B cell (primary cell): ENCODE results near the gene ANP32A. TPM values are rescaled to one million over a fixed set of nuclear protein-coding genes. Genes with fewer than 3 reads are reported as not detected.

ENCODE experiments used
- ATAC-seq: fragments of 200-7000 bp; cut with Tn5 transposase; one replicate; pipeline ENCODE4 v1.10.0; 2021; ENCODE audit warnings: low read depth, mild to moderate bottlenecking, moderate number of reproducible peaks, moderate library complexity
- CTCF ChIA-PET: fragments of 350-600 bp; sonication (Branson Sonifier 250); formaldehyde crosslinking; loops from one replicate; lab custom pipeline; 2021; ENCODE audit warnings: antibody characterized with exemption, inconsistent platforms; lab: Charles Lee
- POLR2A ChIA-PET: fragments of 350-600 bp; sonication (Branson Sonifier 250); formaldehyde crosslinking; loops from one replicate; lab custom pipeline; 2021; ENCODE audit warnings: antibody characterized with exemption; lab: Charles Lee
- DNase-seq: peaks from one replicate; pipeline ENCODE4 v3.0.0; 2013
- H2AFZ ChIP-seq: 2 replicates; pipeline ENCODE4 v1.6.1; 2012; ENCODE audit warnings: mild to moderate bottlenecking, low read depth, low read length; ENCODE audit not compliant: insufficient read depth, poor library complexity, severe bottlenecking
- H3K27ac ChIP-seq, 2 donors: 1 replicate in 1 of 2; 2 replicates in 1 of 2; pipeline ENCODE4 v1.5.1; 2012 to 2013; ENCODE audit warnings: low read length in 2 of 2, mild to moderate bottlenecking in 2 of 2, moderate library complexity in 1 of 2
- H3K27me3 ChIP-seq, 4 experiments: fragments of 200-600 bp in 1 of 4; sonication (generic) in 1 of 4; replicated peaks in 1 of 4; 1 replicate in 2 of 4; 2 replicates in 2 of 4; pipeline versions ENCODE4 v1.6.1 to v1.7.0; 2013 to 2016; ENCODE audit warnings: low read length in 3 of 4, mild to moderate bottlenecking in 2 of 4, mixed read lengths in 1 of 4, moderate library complexity in 1 of 4; ENCODE audit not compliant: insufficient read depth in 4 of 4, control insufficient read depth in 3 of 4; ENCODE audit errors: control extremely low read depth in 1 of 4
- H3K36me3 ChIP-seq, 2 experiments: replicated peaks in 1 of 2; 1 replicate in 1 of 2; 2 replicates in 1 of 2; pipeline versions ENCODE4 v1.6.1 to v1.7.1; 2013; ENCODE audit warnings: low read length in 1 of 2; ENCODE audit not compliant: insufficient read depth in 2 of 2, control insufficient read depth in 1 of 2; ENCODE audit errors: control extremely low read depth in 1 of 2, extremely low read depth in 1 of 2
- H3K4me1 ChIP-seq, 2 donors: fragments of 200-600 bp in 1 of 2; sonication (generic) in 1 of 2; 1 replicate in 1 of 2; 2 replicates in 1 of 2; pipeline versions ENCODE4 v1.5.1 to v1.6.1; 2013 to 2017; ENCODE audit warnings: low read length in 2 of 2; ENCODE audit not compliant: control insufficient read depth in 2 of 2, insufficient read depth in 2 of 2
- H3K4me2 ChIP-seq: replicated peaks from 2 replicates; pipeline ENCODE3; 2012; ENCODE audit warnings: mild to moderate bottlenecking, low read depth, low read length; ENCODE audit not compliant: poor library complexity, severe bottlenecking
- H3K4me3 ChIP-seq, 5 experiments: fragments of 200-600 bp in 1 of 5; sonication (generic) in 1 of 5; 1 replicate in 3 of 5; 2 replicates in 2 of 5; pipeline versions ENCODE4 v1.5.1 to v1.7.0; 2011 to 2016; ENCODE audit warnings: low read length in 4 of 5, mild to moderate bottlenecking in 4 of 5, low read depth in 2 of 5, control low read depth in 1 of 5, moderate library complexity in 1 of 5; ENCODE audit not compliant: insufficient read depth in 1 of 5; ENCODE audit errors: control extremely low read depth in 1 of 5, extremely low read depth in 1 of 5
- H3K79me2 ChIP-seq: fragments of 200-600 bp; sonication (generic); one replicate; pipeline ENCODE4 v1.6.0; 2016; ENCODE audit warnings: low read length; ENCODE audit not compliant: control insufficient read depth, insufficient read depth
- H3K9ac ChIP-seq: fragments of 200-600 bp; sonication (generic); 2 replicates; pipeline ENCODE4 v1.6.1; 2017; ENCODE audit warnings: mild to moderate bottlenecking, low read length, moderate library complexity
- H3K9me3 ChIP-seq, 3 donors: one replicate each; pipeline versions ENCODE4 v1.6.1 to v1.7.1; 2013; ENCODE audit warnings: low read length in 2 of 3; ENCODE audit not compliant: control insufficient read depth in 2 of 3, insufficient read depth in 1 of 3; ENCODE audit errors: control extremely low read depth in 1 of 3
- H4K20me1 ChIP-seq: 2 replicates; pipeline ENCODE4 v1.6.0; 2012; ENCODE audit warnings: mild to moderate bottlenecking, low read length; ENCODE audit not compliant: insufficient read depth, control insufficient read depth, poor library complexity, severe bottlenecking
- H3K27ac Mint-ChIP-seq: one replicate; pipeline ENCODE4 v1.8.0; 2021; ENCODE audit warnings: mixed read lengths
- H3K27me3 Mint-ChIP-seq: one replicate; pipeline ENCODE4 v1.8.0; 2021; ENCODE audit warnings: mixed read lengths
- H3K4me1 Mint-ChIP-seq: one replicate; pipeline ENCODE4 v1.8.0; 2021; ENCODE audit warnings: mixed read lengths
- H3K4me3 Mint-ChIP-seq: one replicate; pipeline ENCODE4 v1.8.0; 2021; ENCODE audit warnings: mixed read lengths
- H3K9me3 Mint-ChIP-seq: one replicate; pipeline ENCODE4 v1.8.0; 2022; ENCODE audit warnings: mixed read lengths; ENCODE audit not compliant: insufficient read depth
- CTCF ChIP-seq: fragments of 200-600 bp; IDR thresholded peaks from one replicate; pipeline ENCODE4 v1.8.0; 2022; ENCODE audit warnings: antibody characterized with exemption, mild to moderate bottlenecking
- EZH2 ChIP-seq: IDR thresholded peaks from 2 replicates; pipeline ENCODE4 v1.6.1; 2012; ENCODE audit warnings: borderline replicate concordance, low read depth, mild to moderate bottlenecking, moderate library complexity, low read length; ENCODE audit not compliant: insufficient read depth, poor library complexity, severe bottlenecking
- WGBS: methylation state at CpG from one replicate; pipeline ENCODE4 v1.1.5; 2013; ENCODE audit warnings: missing lambda C conversion rate; ENCODE audit not compliant: insufficient coverage; 5-methylcytosine and 5-hydroxymethylcytosine counted together
- intact Hi-C: fragments of 100-400 bp; cut with micrococcal nuclease; formaldehyde crosslinking; loops from one replicate; pipeline ENCODE4 v1.10.0; 2022
- polyA plus RNA-seq: library from polyadenylated mRNA; depleted of rRNA; stranded (reverse); fragments of >200 nt; gene quantifications from 2 replicates; pipeline ENCODE4 v1.2.3, GENCODE V29; 2012
- total RNA-seq, 2 donors: library from RNA; stranded (reverse); fragments of 120-200 nt in 1 of 2; gene quantifications; 1 replicate in 1 of 2; 2 replicates in 1 of 2; pipeline versions ENCODE4 v1.2.3 to v1.2.4, GENCODE V29; 2013 to 2022

Gene ANP32A
- total and polyA plus RNA-seq, 2 donors (not counting 1 experiment from before 2014, with no cell fraction given): 26.4 to 163 TPM

GRCh38 chr15:68782589-68783161 is 38.0 kb downstream of the ANP32A start:
- no peak overlapping the region for H3K9ac ChIP-seq
- no peaks in the 10 kb centered on the region for H3K9me3 Mint-ChIP-seq
- ATAC-seq: no peak
- H3K9me3 ChIP-seq: no peaks in the 10 kb centered on the region
- H3K4me3 Mint-ChIP-seq: peak overlapping the region; percentile 11
- CTCF ChIA-PET: interaction anchor here (0.8 to 8.8 kb wide), 12 partner anchors 12 to 233 kb away, joined by 3 to 138 read pairs (median 9); partner anchors contain the start of gene ANP32A
- DNase-seq: peak; percentile 32
- peaks cover 31% of the 10 kb centered on the region for H3K79me2 ChIP-seq
- H2AFZ ChIP-seq: no peak overlapping the region
- peak overlapping the region; percentile 6 for H3K4me2 ChIP-seq
- peak overlapping the region in 1 of 5 experiments; percentile 48 for H3K4me3 ChIP-seq
- intact Hi-C loops: loop anchor here (1.0 to 2.0 kb wide), 5 partner anchors 36 to 232 kb away; no protein-coding TSS in a partner anchor
- peaks cover 25% of the 10 kb centered on the region for H3K4me1 Mint-ChIP-seq
- H3K27me3 Mint-ChIP-seq: no peaks in the 10 kb centered on the region
- 48% methylated on average over 12 of the region's 12 CpGs for WGBS
- peaks cover 60% of the 10 kb centered on the region for H4K20me1 ChIP-seq
- TF ChIP-seq CTCF (no peak), EZH2 (no peak)
- H3K27me3 ChIP-seq: no peaks in the 10 kb centered on the region
- H3K27ac Mint-ChIP-seq: peak overlapping the region; percentile 15
- peaks cover 14 to 78% of the 10 kb centered on the region in 2 experiments for H3K36me3 ChIP-seq
- peak overlapping the region in 1 of 2 donors; percentile 1 for H3K27ac ChIP-seq
- POLR2A ChIA-PET: no interaction called here
- H3K4me1 ChIP-seq: peaks cover 22 to 25% of the 10 kb centered on the region in 2 donors
